Activated CD4-positive, alpha-beta T cell treated with anti-CD3 and anti-CD28 coated beads, Interleukin-2, amount 50 U/mL, for 16 hours (primary cell): Measurements from ENCODE around the gene AMBRA1.

Source experiments
- DNase-seq: peaks from one replicate; pipeline ENCODE4 v3.0.0-alpha.2; 2020

Gene AMBRA1

GRCh38 chr11:46505741-46506482 lies 87.9 kb downstream of the AMBRA1 start:
- DNase-seq = no peak

- peak; percentile 57 for DNase-seq
Measured at GRCh38 chr11:46504817-46505613, 88.8 kb downstream of the AMBRA1 start.

- DNase-seq = no peak
Measured at GRCh38 chr11:46499821-46500220, 94.0 kb downstream of the AMBRA1 start.

- DNase-seq = no peak
Measured at GRCh38 chr11:46498968-46499367, 94.9 kb downstream of the AMBRA1 start.

GRCh38 chr11:46498179-46498578 lies 95.6 kb downstream of the AMBRA1 start:
- no peak for DNase-seq

GRCh38 chr11:46497498-46497897 lies 96.3 kb downstream of the AMBRA1 start:
- DNase-seq = no peak

GRCh38 chr11:46493791-46494190 lies 100.0 kb downstream of the AMBRA1 start:
- DNase-seq = no peak

GRCh38 chr11:46492532-46492931 lies 101.3 kb downstream of the AMBRA1 start:
- no peak for DNase-seq

GRCh38 chr11:46491661-46492330 lies 102.0 kb downstream of the AMBRA1 start:
- no peak for DNase-seq

GRCh38 chr11:46490666-46491065 lies 103.2 kb downstream of the AMBRA1 start:
- DNase-seq = no peak

- peak; percentile 49 for DNase-seq
Measured at GRCh38 chr11:46489656-46490560, 103.9 kb downstream of the AMBRA1 start.

GRCh38 chr11:46485856-46486443 lies 107.9 kb downstream of the AMBRA1 start:
- no peak for DNase-seq

GRCh38 chr11:46484101-46484500 lies 109.7 kb downstream of the AMBRA1 start:
- DNase-seq = no peak

GRCh38 chr11:46480909-46481308 lies 112.9 kb downstream of the AMBRA1 start:
- no peak for DNase-seq

GRCh38 chr11:46480166-46480726 lies 113.6 kb downstream of the AMBRA1 start:
- DNase-seq = no peak

- no peak for DNase-seq
Measured at GRCh38 chr11:46479601-46480000, 114.2 kb downstream of the AMBRA1 start.

- no peak for DNase-seq
Measured at GRCh38 chr11:46478196-46478595, 115.6 kb downstream of the AMBRA1 start.

GRCh38 chr11:46477136-46477535 lies 116.7 kb downstream of the AMBRA1 start:
- no peak for DNase-seq

- DNase-seq = peak; percentile 16
Measured at GRCh38 chr11:46475926-46476545, 117.8 kb downstream of the AMBRA1 start.

- peak; percentile 20 for DNase-seq
Measured at GRCh38 chr11:46475051-46475925, 118.5 kb downstream of the AMBRA1 start.
